ENCODE measurements around the gene HOXD12.

The HOXD12 gene

GRCh38 chr2:176105078-176105729 is 5.6 kb downstream of the HOXD12 start:
- no peak for DNase-seq (ENCODE audit: low read depth)

GRCh38 chr2:176105730-176106580 is 6.4 kb downstream of the HOXD12 start:
- DNase-seq (ENCODE audit: low read depth), result no peak

- no peak for DNase-seq (ENCODE audit: low read depth)
Measured at GRCh38 chr2:176106581-176107539, 7.3 kb downstream of the HOXD12 start, which contains the start of gene HOXD11. Gene HOXD11, plus strand, starts transcription at chr2:176107280. Its CDS starts 76 bp downstream, at chr2:176107356.

GRCh38 chr2:176107731-176108181 is 8.2 kb downstream of the HOXD12 start:
- DNase-seq (ENCODE audit: low read depth), result no peak

GRCh38 chr2:176109192-176109901 is 9.8 kb downstream of the HOXD12 start:
- DNase-seq (ENCODE audit: low read depth), result no peak

GRCh38 chr2:176109946-176110345 is 10.4 kb downstream of the HOXD12 start:
- DNase-seq (ENCODE audit: low read depth), result no peak

- no peak for DNase-seq (ENCODE audit: low read depth)
Measured at GRCh38 chr2:176110415-176111308, 11.1 kb downstream of the HOXD12 start.

- DNase-seq (ENCODE audit: low read depth), result no peak
Measured at GRCh38 chr2:176111309-176111663, 11.7 kb downstream of the HOXD12 start.

- DNase-seq (ENCODE audit: low read depth), result no peak
Measured at GRCh38 chr2:176111846-176112374, 12.3 kb downstream of the HOXD12 start.

GRCh38 chr2:176112375-176113302 is 13.0 kb downstream of the HOXD12 start:
- no peak for DNase-seq (ENCODE audit: low read depth)

GRCh38 chr2:176114120-176114929 is 14.7 kb downstream of the HOXD12 start:
- no peak for DNase-seq (ENCODE audit: low read depth)

- no peak for DNase-seq (ENCODE audit: low read depth)
Measured at GRCh38 chr2:176114930-176115625, 15.5 kb downstream of the HOXD12 start.

- no peak for DNase-seq (ENCODE audit: low read depth)
Measured at GRCh38 chr2:176115883-176116813, 16.6 kb downstream of the HOXD12 start, which contains the start of gene HOXD10. Gene HOXD10, plus strand, starts transcription at chr2:176116778. Its CDS starts 56 bp downstream, at chr2:176116834.

- no peak for DNase-seq (ENCODE audit: low read depth)
Measured at GRCh38 chr2:176117162-176117822, 17.7 kb downstream of the HOXD12 start.

- DNase-seq (ENCODE audit: low read depth), result no peak
Measured at GRCh38 chr2:176117823-176118371, 18.3 kb downstream of the HOXD12 start.
